ENCODE measurements around the gene VPS11. TPM values are rescaled to one million over a fixed set of nuclear protein-coding genes. Genes with fewer than 3 reads are reported as not detected.
"Not testable (repeated sequence)": the region's sequence is repeated elsewhere in the genome, so short reads cannot be mapped to it uniquely, and the experiment has no call there.

VPS11 gene
- total RNA-seq, 2 donors from 2014 or later = 41.1 to 49.1 TPM

GRCh38 chr11:119034813-119035212 lies 32.8 kb upstream of the VPS11 start:
- intact Hi-C loops (cut with DNase I) = no loop called here
- H3K4me3 ChIP-seq = no peak overlapping the region
- H3K4me1 ChIP-seq (replicated peaks) = peaks cover under 1% of the 10 kb centered on the region
- H3K27me3 ChIP-seq (replicated peaks; ENCODE audit: insufficient read depth) = no peaks in the 10 kb centered on the region
- WGBS = 92% methylated on average over 3 of the region's 3 CpGs
- no peak for TF ChIP-seq POLR2A (IDR thresholded peaks at IDR 0.05)
- no peak for TF ChIP-seq POLR2AphosphoS5 (IDR thresholded peaks at IDR 0.05)
- H3K9me3 ChIP-seq = no peaks in the 10 kb centered on the region
- H3K27ac ChIP-seq = no peak overlapping the region
- no peak for DNase-seq (ENCODE audit: low spot score)
- no peaks in the 10 kb centered on the region for H3K36me3 ChIP-seq

- no peak for DNase-seq (ENCODE audit: low spot score)
- H3K36me3 ChIP-seq = no peaks in the 10 kb centered on the region
- WGBS = 76% methylated on average over 5 of the region's 5 CpGs
- no peaks in the 10 kb centered on the region for H3K9me3 ChIP-seq
- no peak overlapping the region for H3K4me3 ChIP-seq
- H3K4me1 ChIP-seq (replicated peaks) = no peaks in the 10 kb centered on the region
- intact Hi-C loops (cut with DNase I) = no loop called here
- H3K27ac ChIP-seq = no peak overlapping the region
- TF ChIP-seq, protein P1, sequence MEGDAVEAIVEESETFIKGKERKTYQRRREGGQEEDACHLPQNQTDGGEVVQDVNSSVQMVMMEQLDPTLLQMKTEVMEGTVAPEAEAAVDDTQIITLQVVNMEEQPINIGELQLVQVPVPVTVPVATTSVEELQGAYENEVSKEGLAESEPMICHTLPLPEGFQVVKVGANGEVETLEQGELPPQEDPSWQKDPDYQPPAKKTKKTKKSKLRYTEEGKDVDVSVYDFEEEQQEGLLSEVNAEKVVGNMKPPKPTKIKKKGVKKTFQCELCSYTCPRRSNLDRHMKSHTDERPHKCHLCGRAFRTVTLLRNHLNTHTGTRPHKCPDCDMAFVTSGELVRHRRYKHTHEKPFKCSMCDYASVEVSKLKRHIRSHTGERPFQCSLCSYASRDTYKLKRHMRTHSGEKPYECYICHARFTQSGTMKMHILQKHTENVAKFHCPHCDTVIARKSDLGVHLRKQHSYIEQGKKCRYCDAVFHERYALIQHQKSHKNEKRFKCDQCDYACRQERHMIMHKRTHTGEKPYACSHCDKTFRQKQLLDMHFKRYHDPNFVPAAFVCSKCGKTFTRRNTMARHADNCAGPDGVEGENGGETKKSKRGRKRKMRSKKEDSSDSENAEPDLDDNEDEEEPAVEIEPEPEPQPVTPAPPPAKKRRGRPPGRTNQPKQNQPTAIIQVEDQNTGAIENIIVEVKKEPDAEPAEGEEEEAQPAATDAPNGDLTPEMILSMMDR (IDR thresholded peaks at IDR 0.05) = no peak
- TF ChIP-seq POLR2AphosphoS5 (IDR thresholded peaks at IDR 0.05) = no peak
- TF ChIP-seq POLR2A (IDR thresholded peaks at IDR 0.05) = no peak
- no peaks in the 10 kb centered on the region for H3K27me3 ChIP-seq (replicated peaks; ENCODE audit: insufficient read depth)
Observed at GRCh38 chr11:119038884-119039283, 28.7 kb upstream of the VPS11 start.

- H3K27me3 ChIP-seq (replicated peaks; ENCODE audit: insufficient read depth); H3K9me3 ChIP-seq; H3K4me3 ChIP-seq; H3K4me1 ChIP-seq (replicated peaks); H3K36me3 ChIP-seq; intact Hi-C loops (cut with DNase I); DNase-seq (ENCODE audit: low spot score); H3K27ac ChIP-seq: not testable (repeated sequence)
- WGBS = 30% methylated on average over 11 of the region's 11 CpGs
Observed at GRCh38 chr11:119039471-119039870, 28.1 kb upstream of the VPS11 start.

DNA sequence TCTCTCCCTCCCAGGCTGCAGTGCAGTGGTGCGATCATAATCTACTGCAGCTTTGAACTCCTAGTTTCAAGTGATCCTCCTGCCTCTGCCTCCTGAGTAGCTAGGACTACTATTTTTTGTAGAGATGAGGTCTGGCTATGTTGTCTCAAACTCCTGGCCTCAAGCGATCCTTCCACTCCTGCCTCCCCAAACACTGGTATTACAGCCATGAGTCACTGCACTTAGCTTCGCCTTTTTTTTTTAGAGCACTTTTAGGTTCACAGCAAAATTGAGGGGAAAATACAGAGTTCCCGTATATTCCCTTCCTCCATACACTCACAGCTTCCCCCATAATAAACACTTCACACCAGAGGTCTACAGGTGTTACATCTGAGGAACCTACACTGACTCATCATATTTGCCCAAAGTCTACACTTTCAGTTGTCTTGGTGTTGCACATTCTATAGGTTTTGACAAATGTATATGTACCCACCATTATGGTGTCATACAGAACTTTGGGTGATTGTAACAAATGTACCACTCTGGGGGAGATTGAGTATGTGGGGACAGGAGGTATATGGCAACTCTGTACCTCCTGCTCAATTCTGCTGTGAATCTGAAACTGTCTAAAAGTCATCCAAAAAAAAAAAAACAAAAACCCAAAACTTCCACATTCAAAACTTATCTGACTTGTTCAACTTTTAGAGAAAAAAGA lies 25.6 kb upstream of the VPS11 start:
- Histone ChIP-seq H3K36me3 (no peaks in the 10 kb centered on the region), H3K27ac (no peak overlapping the region), H3K4me3 (no peak overlapping the region), H3K27me3 (replicated peaks; ENCODE audit: insufficient read depth) (no peaks in the 10 kb centered on the region), H3K9me3 (no peaks in the 10 kb centered on the region), H3K4me1 (replicated peaks) (no peaks in the 10 kb centered on the region)
- TF ChIP-seq POLR2A (IDR thresholded peaks at IDR 0.05) (no peak), POLR2AphosphoS5 (IDR thresholded peaks at IDR 0.05) (no peak)
- TF ChIP-seq, protein P1 (IDR thresholded peaks at IDR 0.05) = no peak
- 92% methylated on average over 4 of the region's 4 CpGs for WGBS
- DNase-seq (ENCODE audit: low spot score) = no peak
- intact Hi-C loops (cut with DNase I) = no loop called here

- Histone ChIP-seq H3K27ac (no peak overlapping the region), H3K27me3 (replicated peaks; ENCODE audit: insufficient read depth) (no peaks in the 10 kb centered on the region), H3K36me3 (peaks cover 0 to 4% of the 10 kb centered on the region in 2 donors), H3K4me1 (replicated peaks) (no peaks in the 10 kb centered on the region), H3K9me3 (no peaks in the 10 kb centered on the region), H3K4me3 (no peak overlapping the region)
- 94% methylated on average over 9 of the region's 9 CpGs for whole genome bisulfite sequencing
- TF ChIP-seq, protein P1 (IDR thresholded peaks at IDR 0.05) = no peak
- DNase-seq (ENCODE audit: low spot score) = no peak
- intact Hi-C loops (cut with DNase I) = no loop called here
Observed at GRCh38 chr11:119042927-119043326, 24.7 kb upstream of the VPS11 start.

GRCh38 chr11:119044708-119045107 lies 22.9 kb upstream of the VPS11 start:
- Histone ChIP-seq H3K27ac (no peak overlapping the region), H3K36me3 (peaks cover 8 to 13% of the 10 kb centered on the region in 2 donors), H3K4me3 (no peak overlapping the region), H3K27me3 (replicated peaks; ENCODE audit: insufficient read depth) (no peaks in the 10 kb centered on the region), H3K4me1 (replicated peaks) (no peaks in the 10 kb centered on the region), H3K9me3 (no peaks in the 10 kb centered on the region)
- DNase-seq (ENCODE audit: low spot score) = no peak
- intact Hi-C loops (cut with DNase I) = no loop called here
- TF ChIP-seq, protein P1 (IDR thresholded peaks at IDR 0.05) = no peak
- TF ChIP-seq POLR2A (IDR thresholded peaks at IDR 0.05) = no peak
- no peak for TF ChIP-seq POLR2AphosphoS5 (IDR thresholded peaks at IDR 0.05)
- 73% methylated on average over 6 of the region's 6 CpGs for WGBS
